Stimulated activated CD8-positive, alpha-beta memory T cell treated with anti-CD3 and anti-CD28 coated beads, Interleukin-15, amount 100 ng/mL, for 4 hours (primary cell): ENCODE results near the gene PLD4.
"Not testable (repeated sequence)": the region's sequence is repeated elsewhere in the genome, so short reads cannot be mapped to it uniquely, and the experiment has no call there.

Experiments
- DNase-seq, 2 donors: peaks; one replicate each; pipeline ENCODE4 v3.0.0-alpha.2; 2020; ENCODE audit warnings: low read depth in 2 of 2

Gene PLD4

GRCh38 chr14:104941508-104942365 is 17.1 kb downstream of the PLD4 start:
- no peak for DNase-seq

DNA sequence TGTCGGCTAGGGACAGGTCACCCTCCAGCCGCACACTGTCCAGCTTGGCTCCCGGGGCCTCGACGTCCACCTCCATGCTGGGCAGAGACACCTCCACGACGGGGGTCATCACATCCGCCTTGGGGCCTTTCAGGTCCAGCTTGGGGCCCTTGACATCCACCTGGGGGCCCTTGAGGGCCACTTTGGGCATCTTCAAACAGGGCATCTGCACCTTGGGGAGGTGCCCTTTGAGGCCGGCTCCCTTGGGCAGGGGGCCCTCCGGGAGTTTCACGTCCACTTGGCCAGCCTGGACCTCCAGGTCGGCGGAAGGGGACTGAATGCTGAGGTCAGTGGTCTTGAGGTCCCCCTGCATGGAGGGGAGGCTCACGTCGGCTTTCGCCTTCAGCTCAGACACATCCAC is 17.9 kb downstream of the PLD4 start:
- DNase-seq, result no peak

GRCh38 chr14:104943216-104944015 is 18.7 kb downstream of the PLD4 start:
- not testable (repeated sequence) for DNase-seq

- not testable (repeated sequence) for DNase-seq
These were observed 19.3 kb downstream of the PLD4 start for GRCh38 chr14:104944016-104944308.

DNA sequence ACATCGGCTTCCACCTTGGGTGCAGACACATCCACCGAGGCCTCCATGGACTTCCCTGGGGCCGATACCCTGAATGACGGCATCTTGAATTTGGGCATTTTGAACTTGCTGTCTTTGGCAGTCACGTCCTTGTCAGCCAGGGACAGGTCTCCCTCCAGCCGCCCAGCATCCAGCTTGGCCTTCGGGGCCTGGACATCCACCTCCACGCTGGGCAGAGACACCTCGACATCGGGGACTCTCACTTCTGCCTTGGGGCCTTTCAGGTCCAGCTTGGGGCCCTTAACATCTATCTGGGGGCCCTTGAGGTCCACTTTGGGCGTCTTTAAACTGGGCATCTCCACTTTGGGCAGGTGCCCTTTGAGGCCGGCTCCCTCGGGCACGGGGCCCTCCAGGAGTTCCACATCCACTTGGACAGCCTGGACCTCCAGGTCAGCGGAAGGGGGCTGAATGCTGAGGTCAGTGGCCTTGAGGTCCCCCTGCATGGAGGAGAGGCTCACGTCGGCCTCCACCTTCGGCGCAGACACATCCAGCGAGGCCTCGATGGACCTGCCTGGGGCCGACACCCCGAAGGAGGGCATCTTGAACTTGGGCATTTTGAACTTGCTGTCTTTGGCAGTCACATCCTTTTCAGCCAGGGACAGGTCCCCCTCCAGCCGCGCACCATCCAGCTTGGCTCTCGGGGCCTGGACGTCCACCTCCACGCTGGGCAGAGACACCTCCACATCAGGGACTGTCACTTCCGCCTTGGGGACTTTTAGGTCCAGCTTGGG is 19.9 kb downstream of the PLD4 start:
- DNase-seq, result not testable (repeated sequence)

DNA sequence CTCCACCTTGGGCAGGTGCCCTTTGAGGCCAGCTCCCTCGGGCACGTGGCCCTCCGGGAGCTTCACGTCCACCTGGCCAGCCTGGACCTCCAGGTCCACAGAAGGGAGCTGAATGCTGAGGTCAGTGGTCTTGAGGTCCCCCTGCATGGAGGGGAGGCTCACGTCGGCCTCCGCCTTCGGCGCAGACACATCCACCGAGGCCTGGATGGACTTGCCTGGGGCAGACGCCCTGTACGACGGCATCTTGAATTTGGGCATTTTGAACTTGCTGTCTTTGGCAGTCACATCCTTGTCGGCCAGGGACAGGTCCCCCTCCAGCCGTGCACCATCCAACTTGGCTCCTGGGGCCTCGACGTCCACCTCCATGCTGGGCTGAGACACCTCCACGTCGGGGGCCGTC is 20.6 kb downstream of the PLD4 start:
- DNase-seq, result not testable (repeated sequence)

GRCh38 chr14:104945986-104946965 is 21.6 kb downstream of the PLD4 start:
- DNase-seq, result not testable (repeated sequence)

DNA sequence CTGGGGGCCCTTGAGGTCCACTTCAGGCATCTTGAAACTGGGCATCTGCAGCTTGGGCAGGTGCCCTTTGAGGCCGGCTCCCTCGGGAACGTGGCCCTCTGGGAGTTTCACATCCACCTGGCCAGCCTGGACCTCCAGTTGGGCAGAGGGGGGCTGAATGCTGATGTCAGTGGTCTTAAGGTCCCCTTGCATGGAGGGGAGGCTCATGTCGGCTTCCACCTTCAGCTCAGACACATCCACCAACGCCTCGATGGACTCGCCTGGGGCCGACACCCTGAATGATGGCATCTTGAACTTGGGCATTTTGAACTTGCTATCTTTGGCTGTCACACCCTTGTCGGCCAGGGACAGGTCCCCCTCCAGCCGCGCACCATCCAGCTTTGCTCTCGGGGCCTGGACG is 22.5 kb downstream of the PLD4 start:
- DNase-seq, result not testable (repeated sequence)

DNA sequence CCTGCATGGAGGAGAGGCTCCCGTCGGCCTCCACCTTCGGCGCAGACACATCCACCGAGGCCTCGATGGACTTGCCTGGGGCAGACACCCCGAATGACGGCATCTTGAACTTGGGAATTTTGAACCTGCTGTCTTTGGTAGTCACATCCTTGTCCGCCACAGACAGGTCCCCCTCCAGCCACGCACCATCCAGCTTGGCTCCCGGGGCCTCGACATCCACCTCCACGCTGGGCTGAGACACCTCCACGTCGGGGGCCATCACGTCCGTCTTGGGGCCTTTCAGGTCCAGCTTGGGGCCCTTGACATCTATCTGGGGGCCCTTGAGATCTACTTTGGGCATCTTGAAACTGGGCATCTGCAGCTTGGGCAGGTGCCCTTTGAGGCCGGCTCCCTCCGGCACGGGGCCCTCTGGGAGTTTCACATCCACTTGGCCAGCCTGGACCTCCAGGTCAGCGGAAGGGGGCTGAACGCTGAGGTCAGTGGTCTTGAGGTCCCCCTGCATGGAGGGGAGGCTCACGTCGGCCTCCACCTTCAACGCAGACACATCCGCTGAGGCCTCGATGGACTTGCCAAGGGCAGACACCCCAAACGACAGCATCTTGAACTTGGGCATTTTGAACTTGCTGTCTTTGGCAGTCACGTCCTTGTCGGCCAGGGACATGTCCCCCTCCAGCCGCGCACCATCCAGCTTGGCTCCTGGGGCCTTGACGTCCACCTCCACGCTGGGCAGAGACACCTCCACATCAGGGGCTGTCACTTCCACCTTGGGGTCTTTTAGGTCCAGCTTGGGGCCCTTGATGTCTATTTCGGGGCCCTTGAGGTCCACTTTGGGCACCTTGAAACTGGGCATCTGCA is 23.4 kb downstream of the PLD4 start:
- DNase-seq, result not testable (repeated sequence)

GRCh38 chr14:104948736-104949031 is 24.0 kb downstream of the PLD4 start:
- no peak for DNase-seq

DNA sequence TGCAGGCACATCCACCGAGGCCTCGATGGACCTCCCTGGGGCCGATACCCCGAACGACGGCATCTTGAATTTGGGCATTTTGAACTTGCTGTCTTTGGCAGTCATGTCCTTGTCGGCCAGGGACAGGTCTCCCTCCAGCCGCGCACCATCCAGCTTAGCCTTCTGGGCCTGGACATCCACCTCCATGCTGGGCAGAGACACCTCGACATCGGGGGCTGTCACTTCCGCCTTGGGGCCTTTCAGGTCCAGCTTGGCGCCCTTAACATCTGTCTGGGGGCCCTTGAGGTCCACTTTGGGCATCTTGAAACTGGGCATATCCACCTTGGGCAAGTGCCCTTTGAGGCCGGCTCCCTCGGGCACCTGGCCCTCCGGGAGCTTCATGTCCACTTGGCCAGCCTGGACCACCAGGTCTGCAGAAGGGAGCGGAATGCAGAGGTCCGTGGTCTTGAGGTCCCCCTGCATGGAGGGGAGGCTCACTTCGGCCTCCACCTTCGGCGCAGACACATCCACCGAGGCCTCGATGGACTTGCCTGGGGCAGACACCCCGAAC is 24.8 kb downstream of the PLD4 start:
- not testable (repeated sequence) for DNase-seq

DNA sequence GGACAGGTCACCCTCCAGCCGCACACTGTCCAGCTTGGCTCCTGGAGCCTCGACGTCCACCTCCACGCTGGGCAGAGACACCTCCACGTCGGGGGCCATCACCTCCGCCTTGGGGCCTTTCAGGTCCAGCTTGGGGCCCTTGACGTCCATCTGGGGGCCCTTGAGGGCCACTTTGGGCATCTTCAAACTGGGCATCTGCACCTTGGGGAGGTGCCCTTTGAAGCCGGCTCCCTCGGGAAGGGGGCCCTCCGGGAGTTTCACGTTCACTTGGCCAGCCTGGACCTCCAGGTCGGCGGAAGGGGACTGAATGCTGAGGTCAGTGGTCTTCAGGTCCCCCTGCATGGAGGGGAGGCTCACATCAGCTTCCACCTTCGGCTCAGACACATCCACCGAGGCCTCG is 25.3 kb downstream of the PLD4 start:
- no peak for DNase-seq

GRCh38 chr14:104950701-104951100 is 26.0 kb downstream of the PLD4 start:
- DNase-seq, result not testable (repeated sequence)

- DNase-seq, result not testable (repeated sequence)
These were observed 27.4 kb downstream of the PLD4 start for GRCh38 chr14:104951863-104952657.

DNA sequence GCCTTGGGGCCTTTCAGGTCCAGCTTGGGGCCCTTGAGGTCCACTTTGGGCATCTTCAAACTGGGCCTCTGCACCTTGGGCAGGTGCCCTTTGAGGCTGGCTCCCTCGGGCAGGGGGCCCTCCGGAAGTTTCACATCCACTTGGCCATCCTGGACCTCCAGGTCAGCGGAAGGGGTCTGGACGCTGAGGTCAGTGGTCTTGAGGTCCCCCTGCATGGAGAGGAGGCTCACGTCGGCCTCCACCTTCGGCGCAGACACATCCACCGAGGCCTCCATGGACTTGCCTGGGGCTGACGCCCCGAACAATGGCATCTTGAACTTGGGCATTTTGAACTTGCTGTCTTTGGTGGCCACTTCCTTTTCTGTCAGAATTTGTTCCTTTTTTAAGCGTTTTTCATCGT is 28.4 kb downstream of the PLD4 start:
- no peak for DNase-seq

DNA sequence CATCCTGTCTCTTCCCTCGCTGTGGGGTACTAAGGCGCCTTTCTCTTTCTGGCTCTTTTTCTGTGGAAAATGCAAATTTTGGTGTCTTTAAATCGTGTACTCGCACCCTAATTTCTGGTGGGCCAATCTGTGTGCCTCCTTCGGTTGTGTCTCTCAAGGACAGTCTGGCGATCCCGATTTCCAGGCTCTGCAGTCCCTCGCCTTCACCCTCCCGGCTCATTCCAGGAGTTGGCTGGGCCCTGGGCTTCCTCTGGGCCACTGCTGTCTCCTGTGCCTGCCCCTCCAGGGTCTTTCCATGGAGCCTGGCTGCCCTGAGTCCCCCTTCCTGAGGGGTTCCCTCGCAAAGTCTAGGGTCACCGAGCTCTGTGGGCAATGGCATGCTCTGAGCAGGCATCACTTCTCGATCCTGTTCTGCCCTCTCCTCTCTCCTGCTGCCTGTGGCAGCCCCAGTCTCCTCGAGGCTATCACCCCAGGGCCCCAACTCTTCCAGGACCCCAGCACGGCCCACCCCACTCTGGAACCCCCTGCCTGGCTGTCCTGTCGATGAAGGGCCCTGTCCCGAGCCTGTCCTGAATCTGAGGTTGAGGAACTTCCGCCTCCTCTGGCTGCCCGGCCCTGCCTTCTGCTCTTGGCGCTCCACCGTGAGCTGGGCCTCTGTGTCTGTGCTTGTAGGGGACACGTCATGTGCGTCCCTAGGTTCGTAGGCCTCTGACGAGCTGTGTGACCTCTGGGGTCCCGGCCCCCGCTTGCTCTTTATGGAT is 29.4 kb downstream of the PLD4 start:
- no peak for DNase-seq

DNA sequence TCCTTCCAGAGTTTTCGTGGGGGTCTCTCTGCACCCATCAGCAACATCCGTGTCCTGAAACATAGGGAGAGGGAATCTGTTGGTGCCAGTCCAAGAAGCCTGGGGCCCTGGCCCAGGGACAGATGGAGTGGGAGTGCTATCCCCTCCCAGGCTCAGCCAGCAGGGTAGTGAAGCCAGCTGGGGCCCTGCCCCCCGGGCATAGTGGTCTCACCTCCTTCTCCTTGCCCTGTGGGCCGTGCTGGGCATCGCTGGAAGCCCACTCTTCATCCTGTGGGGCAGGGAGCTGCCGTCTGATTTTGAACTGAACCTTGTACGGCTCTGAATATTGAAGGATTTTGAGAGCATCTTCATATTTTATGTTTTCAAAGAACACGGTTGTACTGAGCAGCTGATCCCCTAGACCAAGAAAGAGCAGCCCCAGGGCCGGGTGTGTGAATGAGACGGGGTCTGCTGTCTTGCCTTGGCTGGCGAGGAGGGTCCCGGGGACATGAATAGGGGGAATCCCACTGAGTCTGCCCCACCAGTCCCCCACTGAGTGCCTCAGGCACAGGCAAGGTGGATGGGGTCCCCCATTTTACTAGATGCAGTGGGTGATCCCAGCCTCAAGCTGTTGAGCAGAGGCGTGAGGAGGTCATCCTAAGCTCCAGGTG is 30.2 kb downstream of the PLD4 start:
- no peak for DNase-seq

DNA sequence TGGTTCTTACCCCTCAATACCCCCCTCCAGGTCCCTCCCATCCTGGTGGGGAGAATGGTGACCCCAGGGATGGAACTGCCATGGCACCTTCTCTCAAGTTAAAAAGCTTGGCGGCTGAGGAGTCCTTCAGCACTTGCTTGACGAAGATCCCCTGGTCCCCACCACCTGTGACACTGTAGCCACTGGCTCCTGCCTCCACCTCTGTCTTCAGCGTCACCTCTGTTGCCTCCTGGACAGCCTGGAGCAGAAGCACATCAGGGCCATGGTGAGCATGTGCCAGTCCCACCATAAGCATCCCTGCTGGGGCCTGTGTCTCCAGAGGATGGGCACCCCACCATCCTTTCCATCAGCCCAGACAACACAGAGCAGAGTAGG is 30.7 kb downstream of the PLD4 start:
- DNase-seq, result no peak
